C4-2B (cell line): ENCODE results near the gene UFC1.

Experiments
- CTCF ChIP-seq: fragments of 450-650 bp; conservative IDR thresholded peaks from 2 replicates; pipeline ENCODE4 v1.5.1; 2017; ENCODE audit warnings: mild to moderate bottlenecking
- ZFX ChIP-seq: fragments of 450-650 bp; IDR thresholded peaks from 2 replicates; pipeline ENCODE4 v1.6.1; 2017

- TF ChIP-seq CTCF (no peak; the same call in none of the 2 replicates), ZFX (no peak; the same call in 1 of the 2 replicates)
Observed at GRCh38 chr1:161132410-161133219, 21.2 kb upstream of the UFC1 start, which contains the start of gene DEDD.
